GM18861 (cell line): ENCODE measurements around the gene ANGPTL8.

Experiments
- ATAC-seq: cut with Tn5 transposase; IDR thresholded peaks from one replicate; pipeline ENCODE4 v1.9.1; 2021; ENCODE audit not compliant: unreplicated experiment

Gene ANGPTL8, protein sequence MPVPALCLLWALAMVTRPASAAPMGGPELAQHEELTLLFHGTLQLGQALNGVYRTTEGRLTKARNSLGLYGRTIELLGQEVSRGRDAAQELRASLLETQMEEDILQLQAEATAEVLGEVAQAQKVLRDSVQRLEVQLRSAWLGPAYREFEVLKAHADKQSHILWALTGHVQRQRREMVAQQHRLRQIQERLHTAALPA

DNA sequence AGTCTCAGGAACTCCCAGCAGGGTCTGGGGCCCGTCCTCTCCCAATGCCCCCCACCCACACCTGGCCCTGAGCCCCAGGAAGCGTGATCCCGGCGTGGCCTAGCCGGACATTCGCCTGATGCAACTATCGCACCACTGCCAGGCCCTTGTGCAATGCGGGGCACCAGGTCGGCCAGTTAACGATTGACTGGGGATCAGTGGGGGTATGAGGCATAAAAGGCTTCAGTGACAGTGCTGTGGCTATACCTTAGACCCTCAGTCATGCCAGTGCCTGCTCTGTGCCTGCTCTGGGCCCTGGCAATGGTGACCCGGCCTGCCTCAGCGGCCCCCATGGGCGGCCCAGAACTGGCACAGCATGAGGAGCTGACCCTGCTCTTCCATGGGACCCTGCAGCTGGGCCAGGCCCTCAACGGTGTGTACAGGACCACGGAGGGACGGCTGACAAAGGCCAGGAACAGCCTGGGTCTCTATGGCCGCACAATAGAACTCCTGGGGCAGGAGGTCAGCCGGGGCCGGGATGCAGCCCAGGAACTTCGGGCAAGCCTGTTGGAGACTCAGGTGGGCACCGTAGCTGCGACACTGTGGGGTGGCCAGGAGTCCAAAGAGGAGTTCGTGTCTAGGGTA is at the start of gene ANGPTL8:
TSS of gene ANGPTL8 (plus strand) at position 243 of the 624 bp plus-strand sequence. CDS start at position 262, 19 bp downstream.
- ATAC-seq: no peak

GRCh38 chr19:11190501-11190900 is 48.9 kb upstream of the ANGPTL8 start:
- ATAC-seq: no peak

- ATAC-seq: no peak
These were observed 48.1 kb upstream of the ANGPTL8 start for GRCh38 chr19:11191273-11191755.

GRCh38 chr19:11191934-11192333 is 47.5 kb upstream of the ANGPTL8 start:
- ATAC-seq: no peak

DNA sequence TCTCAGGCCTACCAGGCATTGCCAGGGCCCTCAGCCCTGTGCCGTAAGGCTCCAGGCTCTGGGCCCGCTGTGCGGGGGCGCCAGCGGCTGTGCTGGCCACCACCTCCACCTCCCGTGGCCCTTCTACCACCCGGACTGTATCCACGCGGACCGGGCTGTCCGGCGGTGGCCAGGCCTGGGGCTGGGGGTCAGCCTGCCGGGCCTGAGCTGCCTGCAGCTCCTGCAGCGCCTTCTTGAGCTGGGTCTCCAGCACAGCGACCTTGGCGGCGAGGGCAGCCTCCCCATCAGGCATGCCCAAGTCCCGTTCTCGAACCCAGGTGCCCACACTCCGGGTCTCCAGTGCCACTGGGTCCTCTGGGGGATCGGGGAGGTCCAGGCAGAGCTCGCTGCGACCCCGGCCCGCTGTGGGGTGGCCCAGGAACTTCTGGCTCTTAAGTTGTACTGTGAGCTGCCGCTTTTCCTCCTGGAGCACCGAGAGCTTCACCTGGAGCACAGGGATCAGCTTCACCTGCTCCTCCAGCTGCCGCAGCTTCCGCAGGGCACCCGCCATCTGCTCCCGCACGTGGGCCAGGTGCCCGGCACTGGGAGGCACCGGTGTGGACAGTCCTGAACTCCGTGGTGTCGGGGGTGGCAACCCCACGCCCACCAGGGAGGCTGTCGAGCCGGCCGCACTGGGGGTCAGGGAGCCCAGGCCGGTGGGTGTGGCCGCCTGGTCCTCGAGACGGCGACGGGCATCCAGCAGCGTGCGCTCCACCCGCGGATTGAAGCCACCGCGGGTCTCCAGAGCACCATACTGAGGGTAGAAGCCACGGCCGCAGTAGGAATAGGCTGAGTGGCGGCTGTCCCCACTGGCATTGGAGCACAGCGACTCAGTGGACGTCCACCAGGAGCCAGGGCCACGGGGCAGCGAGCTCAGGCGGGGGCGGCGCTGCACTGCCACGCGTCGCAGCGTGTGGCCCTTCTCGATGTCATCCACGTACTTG is 46.2 kb upstream of the ANGPTL8 start:
- no peak for ATAC-seq

GRCh38 chr19:11194173-11194572 is 45.2 kb upstream of the ANGPTL8 start:
- ATAC-seq: no peak

DNA sequence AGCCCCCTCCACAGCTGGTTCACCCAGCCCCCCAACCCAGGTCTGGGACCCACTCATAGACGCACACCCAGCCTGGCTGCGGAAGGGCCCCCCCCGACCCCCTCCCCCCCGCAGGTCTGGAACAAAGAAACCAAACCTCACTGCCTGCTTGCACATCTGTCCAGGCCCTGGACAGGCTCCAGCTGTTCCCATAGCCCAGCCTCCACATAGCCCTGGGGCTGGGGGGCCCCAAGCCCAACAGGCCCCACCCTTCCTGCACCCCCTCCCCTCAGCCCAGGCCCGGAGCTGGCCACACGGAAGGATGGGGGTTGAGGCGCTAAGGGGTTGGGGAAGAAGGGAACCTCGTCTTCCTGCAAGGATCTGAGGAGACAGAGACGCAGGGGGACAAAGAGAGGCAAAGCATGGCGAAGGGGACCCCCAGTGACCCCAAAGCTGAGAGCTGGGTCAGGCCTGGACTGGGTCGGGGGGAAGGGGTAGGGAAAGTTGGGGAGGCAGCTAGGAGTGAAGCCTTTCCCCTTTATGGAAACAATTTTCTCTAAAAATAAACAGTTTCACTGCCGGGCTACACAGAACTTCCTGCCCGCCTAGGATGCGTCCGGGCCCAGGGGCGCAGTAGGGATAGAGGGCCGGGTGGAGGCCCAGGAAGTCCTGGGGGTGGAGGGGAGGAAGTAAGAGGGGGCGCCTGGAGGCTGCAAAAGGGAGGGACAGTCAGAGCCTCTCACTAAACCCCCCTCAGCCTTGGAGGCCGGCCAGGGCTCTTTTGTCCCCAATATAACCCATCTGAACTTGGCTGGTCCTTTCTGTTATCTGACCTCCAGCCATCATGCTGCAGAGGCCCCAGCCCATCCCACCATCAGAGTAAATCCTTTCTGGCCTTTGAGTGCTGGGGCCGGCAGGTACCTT is 44.5 kb upstream of the ANGPTL8 start:
- no peak for ATAC-seq

GRCh38 chr19:11195681-11196080 is 43.7 kb upstream of the ANGPTL8 start:
- ATAC-seq: no peak

GRCh38 chr19:11196406-11197287 is 42.8 kb upstream of the ANGPTL8 start:
- no peak for ATAC-seq

GRCh38 chr19:11197291-11198174 is 41.9 kb upstream of the ANGPTL8 start, which contains the start of gene KANK2:
KANK2 (minus strand) TSS chr19:11197545; CDS start chr19:11194511, 3,034 bp downstream.
- ATAC-seq: peak; percentile 50

DNA sequence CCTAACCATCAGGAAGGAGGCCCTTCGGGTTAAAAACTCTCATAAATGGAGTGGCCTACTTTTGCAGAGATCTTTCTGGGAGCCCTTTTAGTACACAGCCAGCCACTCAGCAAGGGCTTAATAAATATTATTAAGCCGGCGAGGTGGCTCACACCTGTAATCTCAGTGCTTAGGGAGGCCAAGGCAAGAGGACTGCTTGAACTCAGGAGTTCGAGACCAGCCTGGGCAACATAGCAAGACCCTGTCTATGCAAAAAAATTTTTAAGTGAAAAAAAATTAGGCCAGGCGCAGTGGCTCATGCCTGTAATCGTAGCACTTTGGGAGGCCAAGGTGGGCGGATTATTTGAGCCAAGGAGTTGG is 41.3 kb upstream of the ANGPTL8 start:
- ATAC-seq: no peak

- ATAC-seq: no peak
These were observed 40.5 kb upstream of the ANGPTL8 start for GRCh38 chr19:11198769-11199424.

DNA sequence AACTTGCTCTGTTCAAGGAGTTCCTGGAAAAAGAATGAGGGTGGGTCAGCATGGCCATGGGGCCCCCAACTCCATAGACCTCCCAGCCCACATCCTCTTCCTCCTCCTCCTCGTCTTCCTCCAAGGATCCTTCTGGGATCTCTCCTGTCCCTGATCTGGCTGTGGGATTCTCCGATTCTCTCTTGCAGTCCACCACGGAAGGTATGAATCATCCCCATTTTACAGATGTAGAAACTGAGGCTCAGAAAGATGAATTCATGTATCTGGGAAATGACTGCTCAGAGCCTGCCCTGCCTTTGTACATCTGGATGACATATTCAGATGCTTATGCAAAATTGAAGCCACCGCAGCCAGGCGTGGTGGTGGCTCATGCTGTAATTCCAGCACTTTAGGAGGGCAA is 39.9 kb upstream of the ANGPTL8 start:
- ATAC-seq: no peak

- ATAC-seq: no peak
These were observed 39.3 kb upstream of the ANGPTL8 start for GRCh38 chr19:11200015-11200574.

DNA sequence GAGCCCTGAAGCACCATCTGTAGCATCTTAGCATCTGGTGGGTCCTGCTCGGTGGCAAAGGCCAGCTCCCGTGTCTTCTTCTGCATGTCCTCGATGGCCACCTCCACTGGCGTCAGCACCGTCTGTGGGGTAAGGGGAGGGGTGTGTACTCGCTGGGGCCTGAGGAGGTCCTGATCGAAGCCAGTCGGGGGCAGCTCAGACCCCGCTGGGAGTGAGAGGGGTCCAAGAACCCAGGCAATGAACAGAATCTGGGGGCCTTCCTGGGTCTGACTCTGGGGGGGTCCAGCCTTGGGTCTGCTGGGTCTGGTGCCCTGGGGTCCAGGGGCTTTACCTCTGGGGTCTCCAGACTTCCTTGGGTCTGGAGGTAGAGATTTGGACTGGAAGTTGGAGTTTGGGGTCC is 38.5 kb upstream of the ANGPTL8 start:
- no peak for ATAC-seq

- no peak for ATAC-seq
These were observed 37.6 kb upstream of the ANGPTL8 start for GRCh38 chr19:11201791-11202190.

- no peak for ATAC-seq
These were observed 36.8 kb upstream of the ANGPTL8 start for GRCh38 chr19:11202488-11203193.
